ENCODE results near the gene C9orf72. TPM values are rescaled to one million over a fixed set of nuclear protein-coding genes. Genes with fewer than 3 reads are reported as not detected.

Gene C9orf72
- total and polyA plus RNA-seq, 2 of the 13 experiments (the other 11 are each of a cell fraction or from before 2014, with no cell fraction given) = 3.1 to 5.9 TPM

- peak; percentile 42 for TF ChIP-seq TFDP2 (CRISPR knock-in tag; IDR thresholded peaks at IDR 0.05)
- TF ChIP-seq THAP7 (CRISPR knock-in tag; IDR thresholded peaks at IDR 0.05) = no peak
- TF ChIP-seq PCBP2 (optimal IDR thresholded peaks at IDR 0.05; ENCODE audit: low read depth, low read length, poor library complexity, severe bottlenecking) = no peak
- TF ChIP-seq TP53 (CRISPR knock-in tag; conservative IDR thresholded peaks at IDR 0.05) = no peak
- TF ChIP-seq TGIF2 (CRISPR knock-in tag; IDR thresholded peaks at IDR 0.05) = peak; percentile 59; the same call in 1 of the 2 replicates
- no peak for TF ChIP-seq HOXA7 (CRISPR knock-in tag; IDR thresholded peaks at IDR 0.05)
- no peak for TF ChIP-seq KLF6 (CRISPR knock-in tag; IDR thresholded peaks at IDR 0.05)
- peak; percentile 22 for TF ChIP-seq CBX1 (IDR thresholded peaks at IDR 0.05; ENCODE audit: low read depth)
- no peak for TF ChIP-seq NR3C1 (CRISPR knock-in tag; IDR thresholded peaks at IDR 0.05)
- TF ChIP-seq ZNF747 (CRISPR knock-in tag; IDR thresholded peaks at IDR 0.05; ENCODE audit: borderline replicate concordance) = peak; percentile 68; the same call in 1 of the 2 replicates
- no peak for TF ChIP-seq IRX3 (CRISPR knock-in tag; IDR thresholded peaks at IDR 0.05; ENCODE audit: borderline replicate concordance, low read depth)
- no peak for TF ChIP-seq ZBTB42 (CRISPR knock-in tag; IDR thresholded peaks at IDR 0.05)
- peak; percentile 62 for TF ChIP-seq U2AF1 (optimal IDR thresholded peaks at IDR 0.05; ENCODE audit: low read depth, low read length)
- no peak for TF ChIP-seq SNAPC4 (CRISPR knock-in tag; IDR thresholded peaks at IDR 0.05)
- no peak for TF ChIP-seq ZNF616 (CRISPR knock-in tag; IDR thresholded peaks at IDR 0.05; ENCODE audit: low read depth)
- TF ChIP-seq IRF2 (CRISPR knock-in tag; IDR thresholded peaks at IDR 0.05) = peak; percentile 27; the same call in 1 of the 2 replicates
- peak; percentile 83 for TF ChIP-seq POGZ (CRISPR knock-in tag; IDR thresholded peaks at IDR 0.05)
- peak; percentile 57; the same call in 1 of the 2 replicates for TF ChIP-seq TFE3 (CRISPR knock-in tag; IDR thresholded peaks at IDR 0.05)
- peak; percentile 18 for TF ChIP-seq TEAD3 (CRISPR knock-in tag; optimal IDR thresholded peaks at IDR 0.05; ENCODE audit: borderline replicate concordance)
- TF ChIP-seq ZNF766 (CRISPR knock-in tag; IDR thresholded peaks at IDR 0.05; ENCODE audit: borderline replicate concordance) = no peak
Measured at GRCh38 chr9:27573634-27574590, 631 bp upstream of the C9orf72 start (continued).

Data from HepG2 (cell line).